Activated CD4-positive, alpha-beta T cell treated with anti-CD3 and anti-CD28 coated beads, Interleukin-2, amount 50 U/mL, for 1 hour (primary cell): Measurements from ENCODE around the gene RSKR.
"Not testable (repeated sequence)": the region's sequence is repeated elsewhere in the genome, so short reads cannot be mapped to it uniquely, and the experiment has no call there.

Experiments used
- DNase-seq: peaks from one replicate; pipeline ENCODE4 v3.0.0-alpha.2; 2020

The RSKR gene

GRCh38 chr17:28576758-28577465 is 37.1 kb downstream of the RSKR start, which contains the start of gene ALDOC:
Gene ALDOC, minus strand, starts transcription at chr17:28576895. Its CDS starts 1,363 bp downstream, at chr17:28575532.
- peak; percentile 98 for DNase-seq

- not testable (repeated sequence) for DNase-seq
These were observed 38.0 kb downstream of the RSKR start for GRCh38 chr17:28576016-28576415.

- DNase-seq: no peak
These were observed 38.7 kb downstream of the RSKR start for GRCh38 chr17:28575126-28575795.

GRCh38 chr17:28574526-28574925 is 39.5 kb downstream of the RSKR start:
- peak; percentile 28 for DNase-seq

- no peak for DNase-seq
These were observed 40.0 kb downstream of the RSKR start for GRCh38 chr17:28573966-28574480.

GRCh38 chr17:28573521-28573920 is 40.5 kb downstream of the RSKR start:
- DNase-seq: no peak

GRCh38 chr17:28573040-28573380 is 41.0 kb downstream of the RSKR start:
- no peak for DNase-seq

GRCh38 chr17:28572259-28573039 is 41.5 kb downstream of the RSKR start:
- DNase-seq: no peak

- DNase-seq: peak; percentile 89
These were observed 42.4 kb downstream of the RSKR start, which contains the start of gene PIGS for GRCh38 chr17:28571361-28572122. Gene PIGS, minus strand, starts transcription at chr17:28571524. Its CDS starts 28 bp downstream, at chr17:28571496.

GRCh38 chr17:28570716-28571360 is 43.1 kb downstream of the RSKR start:
- peak; percentile 40 for DNase-seq

- DNase-seq: no peak
These were observed 44.5 kb downstream of the RSKR start for GRCh38 chr17:28569446-28569845.

- DNase-seq: no peak
These were observed 46.4 kb downstream of the RSKR start for GRCh38 chr17:28567604-28568003.

- no peak for DNase-seq
These were observed 50.5 kb downstream of the RSKR start for GRCh38 chr17:28563475-28563874.
